ENCODE measurements around the gene SPATA2L. TPM values are rescaled to one million over a fixed set of nuclear protein-coding genes. Genes with fewer than 3 reads are reported as not detected.

Gene SPATA2L
- total and polyA plus RNA-seq, 8 donors = 2.4 to 13.8 (median 4.7) TPM

DNA sequence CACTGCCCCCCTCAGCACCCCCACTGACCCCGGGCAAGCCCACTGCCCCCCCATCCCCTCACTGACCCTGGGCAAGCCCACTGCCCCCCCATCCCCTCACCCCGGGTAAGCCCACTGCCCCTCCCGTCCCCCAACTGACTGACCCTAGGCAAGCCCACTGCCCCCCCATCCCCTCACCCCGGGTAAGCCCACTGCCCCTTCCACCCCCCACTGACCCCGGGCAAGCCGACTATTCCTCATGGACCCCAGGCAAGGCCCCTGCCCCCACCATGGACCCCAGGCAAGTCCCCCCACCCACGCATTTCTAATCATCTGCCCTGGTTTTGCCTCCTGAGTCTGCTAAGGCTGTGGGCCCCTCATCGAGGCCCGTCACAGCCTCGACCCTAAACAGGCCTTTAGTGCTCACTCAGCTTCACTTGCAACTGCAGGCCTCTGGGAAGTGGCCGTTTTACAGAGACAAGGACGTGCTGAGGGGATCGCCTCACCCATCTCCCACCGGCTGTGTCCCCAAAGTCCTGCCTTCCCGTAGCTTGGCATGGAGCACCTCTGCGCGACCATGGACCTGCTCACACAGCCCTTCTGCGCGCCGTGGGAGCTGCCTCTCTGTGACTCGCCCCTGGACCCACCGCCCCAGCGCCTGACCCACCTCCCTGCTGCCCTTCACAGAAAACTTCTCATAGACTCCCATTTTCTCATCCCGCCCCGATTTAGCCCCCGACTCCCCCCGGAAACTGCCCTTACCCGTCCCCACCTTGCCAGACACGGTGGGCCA is 15.6 kb upstream of the SPATA2L start:
- DNase-seq (peak in 1 of 4 donors; percentile 76), ATAC-seq (no peak)
- H3K27ac ChIP-seq = no peak overlapping the region
- intact Hi-C loops (cut with DNase I) = no loop called here
- no peaks in the 10 kb centered on the region for H3K9me3 ChIP-seq
- no peaks in the 10 kb centered on the region for H3K36me3 ChIP-seq
- TF ChIP-seq, protein P1, sequence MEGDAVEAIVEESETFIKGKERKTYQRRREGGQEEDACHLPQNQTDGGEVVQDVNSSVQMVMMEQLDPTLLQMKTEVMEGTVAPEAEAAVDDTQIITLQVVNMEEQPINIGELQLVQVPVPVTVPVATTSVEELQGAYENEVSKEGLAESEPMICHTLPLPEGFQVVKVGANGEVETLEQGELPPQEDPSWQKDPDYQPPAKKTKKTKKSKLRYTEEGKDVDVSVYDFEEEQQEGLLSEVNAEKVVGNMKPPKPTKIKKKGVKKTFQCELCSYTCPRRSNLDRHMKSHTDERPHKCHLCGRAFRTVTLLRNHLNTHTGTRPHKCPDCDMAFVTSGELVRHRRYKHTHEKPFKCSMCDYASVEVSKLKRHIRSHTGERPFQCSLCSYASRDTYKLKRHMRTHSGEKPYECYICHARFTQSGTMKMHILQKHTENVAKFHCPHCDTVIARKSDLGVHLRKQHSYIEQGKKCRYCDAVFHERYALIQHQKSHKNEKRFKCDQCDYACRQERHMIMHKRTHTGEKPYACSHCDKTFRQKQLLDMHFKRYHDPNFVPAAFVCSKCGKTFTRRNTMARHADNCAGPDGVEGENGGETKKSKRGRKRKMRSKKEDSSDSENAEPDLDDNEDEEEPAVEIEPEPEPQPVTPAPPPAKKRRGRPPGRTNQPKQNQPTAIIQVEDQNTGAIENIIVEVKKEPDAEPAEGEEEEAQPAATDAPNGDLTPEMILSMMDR (IDR thresholded peaks at IDR 0.05) = no peak
- H3K27me3 ChIP-seq = peaks cover 0 to 11% of the 10 kb centered on the region in 2 donors
- no peak overlapping the region for H3K4me3 ChIP-seq
- H3K4me1 ChIP-seq = peaks cover 11 to 31% of the 10 kb centered on the region in 2 donors

DNA sequence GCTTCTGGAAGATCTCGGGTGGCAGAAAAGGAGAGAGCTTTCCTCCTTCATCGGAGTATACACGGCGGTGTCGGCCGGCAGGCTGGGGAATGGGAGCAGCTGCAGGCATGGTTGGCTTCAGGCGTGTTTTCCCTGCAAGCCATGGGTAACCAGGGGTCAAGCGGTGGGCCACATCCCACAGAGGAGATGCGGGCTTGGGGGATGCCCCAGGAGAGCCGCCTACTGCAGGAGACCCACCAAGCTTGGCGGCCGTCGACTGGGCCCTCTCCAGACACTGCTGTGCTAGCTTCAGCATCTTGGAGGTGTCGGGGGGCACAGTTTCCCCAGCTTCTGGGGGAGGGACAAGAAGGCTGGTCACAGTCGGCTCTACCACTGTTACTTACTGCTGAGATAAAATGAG is 15.0 kb upstream of the SPATA2L start:
- TF ChIP-seq, protein P1 (IDR thresholded peaks at IDR 0.05) = no peak
- Histone ChIP-seq H3K36me3 (no peaks in the 10 kb centered on the region), H3K27me3 (peaks cover 0 to 16% of the 10 kb centered on the region in 2 donors), H3K4me3 (no peak overlapping the region), H3K27ac (no peak overlapping the region), H3K9me3 (no peaks in the 10 kb centered on the region), H3K4me1 (peaks cover 16 to 34% of the 10 kb centered on the region in 2 donors)
- intact Hi-C loops (cut with DNase I) = no loop called here
- ATAC-seq (no peak), DNase-seq (no peak)

DNA sequence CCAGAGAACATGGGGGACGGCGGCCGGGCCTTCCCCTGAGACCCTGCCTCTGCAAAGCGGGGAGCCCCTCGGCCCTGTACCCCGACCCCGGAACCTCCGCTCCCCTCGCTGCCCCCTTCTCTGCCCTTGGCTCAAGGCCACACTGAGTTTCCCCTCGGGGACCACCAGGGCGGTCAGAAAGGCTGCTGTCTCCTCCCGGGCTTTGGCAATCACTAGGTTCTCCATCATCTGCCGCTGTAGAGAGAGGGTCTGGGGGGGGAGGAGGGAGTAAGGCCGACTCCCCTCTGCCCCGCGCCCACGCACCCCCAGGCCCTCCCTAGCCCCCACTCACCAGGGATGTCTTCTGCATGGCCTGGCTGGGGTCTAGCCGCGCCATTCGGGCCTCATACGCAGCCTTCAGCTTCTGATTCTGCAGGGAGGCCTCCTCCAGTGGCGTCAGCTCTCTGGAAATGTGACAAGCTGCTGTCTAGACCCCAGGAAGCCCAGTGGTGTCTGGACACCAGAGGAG is 10.8 kb upstream of the SPATA2L start:
- peak overlapping the region; percentile 17 to 45 for H3K4me3 ChIP-seq
- H3K36me3 ChIP-seq = peaks cover 0 to 36% of the 10 kb centered on the region in 2 donors
- intact Hi-C loops (cut with DNase I) = loop anchor here in 1 of 2 donors (5.0 kb wide), 1 partner anchor 150 kb away; no protein-coding TSS in a partner anchor
- no peaks in the 10 kb centered on the region for H3K9me3 ChIP-seq
- ATAC-seq (no peak), DNase-seq (no peak)
- H3K27ac ChIP-seq = no peak overlapping the region
- TF ChIP-seq, protein P1 (IDR thresholded peaks at IDR 0.05) = no peak
- peaks cover 9 to 11% of the 10 kb centered on the region in 2 donors for H3K4me1 ChIP-seq
- H3K27me3 ChIP-seq = peaks cover 0 to 16% of the 10 kb centered on the region in 2 donors

DNA sequence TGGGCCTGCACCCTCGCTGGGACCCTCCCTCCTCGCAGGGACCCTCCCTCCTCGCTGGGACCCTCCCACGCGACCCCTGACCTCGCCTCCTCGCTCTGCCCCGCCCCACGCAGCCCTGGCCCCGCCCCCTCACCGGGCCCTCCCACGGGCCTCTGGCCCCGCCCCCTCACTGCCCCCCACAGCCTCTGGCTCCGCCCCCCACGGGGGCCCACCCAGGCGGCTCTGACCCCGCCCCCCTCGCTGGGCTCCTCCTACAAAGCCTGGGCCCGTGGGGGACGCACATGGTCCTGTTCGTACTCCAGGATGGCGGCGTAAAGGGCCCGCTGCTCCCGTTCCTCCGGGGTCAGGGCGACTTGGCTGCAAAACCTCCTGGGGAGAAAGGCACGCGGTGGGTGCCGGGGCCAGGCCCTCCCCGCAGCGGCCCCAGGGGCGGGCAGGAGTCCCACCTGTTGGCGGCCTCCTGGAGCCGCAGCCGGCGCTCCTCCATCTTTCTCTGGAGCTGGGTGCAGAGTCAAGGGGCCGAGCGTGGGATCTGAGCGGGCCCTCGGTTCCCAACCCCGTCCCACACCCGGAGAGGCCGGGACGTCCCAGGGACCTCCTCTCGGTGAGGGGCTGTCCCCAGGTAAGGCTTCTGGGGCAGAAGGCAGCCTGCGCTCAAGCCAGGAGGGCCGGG is 10.2 kb upstream of the SPATA2L start:
- ATAC-seq (peak; percentile 87), DNase-seq (peak in 1 of 4 donors; percentile 84)
- H3K36me3 ChIP-seq = peaks cover 0 to 40% of the 10 kb centered on the region in 2 donors
- no peak overlapping the region for H3K27ac ChIP-seq
- no peaks in the 10 kb centered on the region for H3K9me3 ChIP-seq
- H3K4me1 ChIP-seq = peaks cover 9 to 11% of the 10 kb centered on the region in 2 donors
- peak overlapping the region; percentile 17 to 45 for H3K4me3 ChIP-seq
- H3K27me3 ChIP-seq = peaks cover 0 to 16% of the 10 kb centered on the region in 2 donors
- TF ChIP-seq, protein P1 (IDR thresholded peaks at IDR 0.05) = no peak
- intact Hi-C loops (cut with DNase I) = loop anchor here in 1 of 2 donors (5.0 kb wide), 1 partner anchor 151 kb away; no protein-coding TSS in a partner anchor
